Transverse colon (tissue), 4 donors: ENCODE results near the gene QKI.

Source experiments
- EP300 ChIP-seq: sonication (generic); formaldehyde crosslinking; IDR thresholded peaks from one replicate; pipeline ENCODE4 v1.6.1; 2017; ENCODE audit warnings: antibody characterized with exemption, low read depth
- POLR2A ChIP-seq: fragments of 450-650 bp; IDR thresholded peaks from one replicate; pipeline ENCODE4 v1.6.1; 2016; ENCODE audit warnings: antibody characterized with exemption, mild to moderate bottlenecking, moderate library complexity
- POLR2AphosphoS5 ChIP-seq, 3 donors: sonication (generic); formaldehyde crosslinking; IDR thresholded peaks; one replicate each; pipeline ENCODE4 v1.6.1; 2016; ENCODE audit warnings: antibody characterized with exemption in 3 of 3
- TF ChIP-seq, protein P1 (sequence below), 5 experiments: fragments of 200-600 bp in 3 of 5; fragments of 450-650 bp in 2 of 5; sonication (generic) in 3 of 5; IDR thresholded peaks; 1 replicate in 2 of 5; 2 replicates in 3 of 5; pipeline ENCODE4 v1.5.1; 2016 to 2017; ENCODE audit warnings: antibody characterized with exemption in 5 of 5, inconsistent platforms in 3 of 5, mild to moderate bottlenecking in 2 of 5, moderate library complexity in 1 of 5

DNA sequence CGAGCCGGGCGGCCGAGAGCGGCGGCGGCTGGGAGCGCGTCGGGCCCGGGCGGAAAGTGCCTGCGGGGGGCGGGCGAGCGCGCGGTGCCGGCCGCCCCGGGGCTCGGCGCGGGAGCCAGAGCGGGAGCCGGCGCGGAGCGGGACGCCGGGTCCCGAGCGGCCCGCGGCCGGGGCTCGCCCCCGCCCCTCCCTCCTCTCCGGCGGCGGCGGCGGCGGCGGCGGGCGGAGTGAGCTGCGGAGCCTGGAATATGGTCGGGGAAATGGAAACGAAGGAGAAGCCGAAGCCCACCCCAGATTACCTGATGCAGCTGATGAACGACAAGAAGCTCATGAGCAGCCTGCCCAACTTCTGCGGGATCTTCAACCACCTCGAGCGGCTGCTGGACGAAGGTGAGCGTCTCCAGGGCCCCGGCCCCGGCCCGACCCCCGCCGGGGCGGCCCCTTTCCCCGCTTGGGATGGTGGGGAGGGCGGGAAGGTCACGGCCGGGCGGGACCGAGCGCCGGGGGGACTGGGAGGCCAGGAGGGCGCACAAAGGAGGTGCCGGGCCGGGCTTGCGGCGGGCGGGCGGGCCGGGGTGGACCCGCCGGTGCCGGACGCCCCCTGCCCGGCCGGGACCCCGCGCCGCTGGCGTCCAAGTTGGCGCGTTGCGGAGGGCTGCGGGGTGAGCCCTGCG, 565 bp downstream of the QKI start:
- TF ChIP-seq POLR2A (no peak), EP300 (no peak), POLR2AphosphoS5 (IDR thresholded peaks at IDR 0.05) (no peak)
- TF ChIP-seq, protein P1, sequence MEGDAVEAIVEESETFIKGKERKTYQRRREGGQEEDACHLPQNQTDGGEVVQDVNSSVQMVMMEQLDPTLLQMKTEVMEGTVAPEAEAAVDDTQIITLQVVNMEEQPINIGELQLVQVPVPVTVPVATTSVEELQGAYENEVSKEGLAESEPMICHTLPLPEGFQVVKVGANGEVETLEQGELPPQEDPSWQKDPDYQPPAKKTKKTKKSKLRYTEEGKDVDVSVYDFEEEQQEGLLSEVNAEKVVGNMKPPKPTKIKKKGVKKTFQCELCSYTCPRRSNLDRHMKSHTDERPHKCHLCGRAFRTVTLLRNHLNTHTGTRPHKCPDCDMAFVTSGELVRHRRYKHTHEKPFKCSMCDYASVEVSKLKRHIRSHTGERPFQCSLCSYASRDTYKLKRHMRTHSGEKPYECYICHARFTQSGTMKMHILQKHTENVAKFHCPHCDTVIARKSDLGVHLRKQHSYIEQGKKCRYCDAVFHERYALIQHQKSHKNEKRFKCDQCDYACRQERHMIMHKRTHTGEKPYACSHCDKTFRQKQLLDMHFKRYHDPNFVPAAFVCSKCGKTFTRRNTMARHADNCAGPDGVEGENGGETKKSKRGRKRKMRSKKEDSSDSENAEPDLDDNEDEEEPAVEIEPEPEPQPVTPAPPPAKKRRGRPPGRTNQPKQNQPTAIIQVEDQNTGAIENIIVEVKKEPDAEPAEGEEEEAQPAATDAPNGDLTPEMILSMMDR (IDR thresholded peaks at IDR 0.05) = no peak
